Fibroblast of lung (primary cell): Measurements from ENCODE around the gene RAB20. TPM values are rescaled to one million over a fixed set of nuclear protein-coding genes. Genes with fewer than 3 reads are reported as not detected.

Experiments
- DNase-seq, 2 donors: peaks; one replicate each; pipeline versions ENCODE4 v3.0.0 to v3.0.0-alpha.2; 2010; ENCODE audit warnings: low read depth in 2 of 2
- H2AFZ ChIP-seq: 2 replicates; pipeline ENCODE4 v1.5.1; 2012; ENCODE audit warnings: low read length, control low read depth, inconsistent platforms
- H3K27ac ChIP-seq: 2 replicates; pipeline ENCODE4 v1.5.1; 2011; ENCODE audit warnings: low read length, control low read depth; ENCODE audit not compliant: insufficient read depth
- H3K27me3 ChIP-seq: 2 replicates; pipeline ENCODE4 v1.5.1; 2011; ENCODE audit warnings: mild to moderate bottlenecking, low read length; ENCODE audit not compliant: control insufficient read depth, insufficient read depth
- H3K36me3 ChIP-seq: 2 replicates; pipeline ENCODE4 v1.5.1; 2011; ENCODE audit warnings: low read length; ENCODE audit not compliant: control insufficient read depth, insufficient read depth
- H3K4me1 ChIP-seq: 2 replicates; pipeline ENCODE4 v1.5.1; 2011; ENCODE audit warnings: low read length; ENCODE audit not compliant: control insufficient read depth, insufficient read depth; ENCODE audit errors: extremely low read depth
- H3K4me2 ChIP-seq: 2 replicates; pipeline ENCODE4 v1.5.1; 2011; ENCODE audit warnings: low read length, control low read depth; ENCODE audit not compliant: insufficient read depth; ENCODE audit errors: extremely low read depth
- H3K4me3 ChIP-seq, 4 experiments: fragments of 200-600 bp in 1 of 4; sonication (generic) in 1 of 4; replicated peaks in 1 of 4; 2 replicates each; pipeline ENCODE4 v1.5.1; 2011 to 2016; ENCODE audit warnings: low read length in 4 of 4, low read depth in 3 of 4, mild to moderate bottlenecking in 3 of 4, control low read depth in 2 of 4, inconsistent platforms in 1 of 4, mixed read lengths in 1 of 4; ENCODE audit not compliant: insufficient read depth in 1 of 4; ENCODE audit errors: control extremely low read depth in 1 of 4
- H3K79me2 ChIP-seq: 2 replicates; pipeline ENCODE4 v1.5.1; 2012; ENCODE audit warnings: mild to moderate bottlenecking, low read length, inconsistent platforms; ENCODE audit not compliant: control insufficient read depth, insufficient read depth
- H3K9ac ChIP-seq: 2 replicates; pipeline ENCODE4 v1.5.1; 2011; ENCODE audit warnings: mild to moderate bottlenecking, low read length, control low read depth; ENCODE audit not compliant: insufficient read depth
- H3K9me3 ChIP-seq: 2 replicates; pipeline ENCODE4 v1.5.1; 2012; ENCODE audit warnings: low read depth, low read length; ENCODE audit not compliant: control insufficient read depth, insufficient read depth
- H4K20me1 ChIP-seq: 2 replicates; pipeline ENCODE4 v1.5.1; 2011; ENCODE audit warnings: low read length; ENCODE audit not compliant: control insufficient read depth, insufficient read depth; ENCODE audit errors: extremely low read depth
- CTCF ChIP-seq, 2 donors: IDR thresholded peaks in 1 of 2; conservative IDR thresholded peaks in 1 of 2; 1 replicate in 1 of 2; 2 replicates in 1 of 2; pipeline ENCODE4 v1.5.1; 2011 to 2012; ENCODE audit warnings: low read length in 2 of 2, control low read depth in 1 of 2, inconsistent platforms in 1 of 2, low read depth in 1 of 2, mild to moderate bottlenecking in 1 of 2
- EZH2 ChIP-seq: IDR thresholded peaks from 2 replicates; pipeline ENCODE4 v1.5.1; 2012; ENCODE audit warnings: low read length, control low read depth, mild to moderate bottlenecking; ENCODE audit errors: missing control alignments
- polyA plus RNA-seq, 2 donors: library from polyadenylated mRNA; depleted of rRNA in 1 of 2; stranded (reverse) in 1 of 2; unstranded in 1 of 2; fragments of >200 nt; gene quantifications; 2 replicates each; pipeline ENCODE4 v1.2.1, GENCODE V29; 2011 to 2012; ENCODE audit warnings: missing spikeins in 1 of 2
- total RNA-seq: library from RNA; depleted of rRNA; stranded (reverse); fragments of >200 nt; gene quantifications from 2 replicates; pipeline ENCODE4 v1.2.1, GENCODE V29; 2014

RAB20 gene
- total and polyA plus RNA-seq, 2 donors (not counting 1 experiment from before 2014, with no cell fraction given), result 3.5 to 4.3 TPM

GRCh38 chr13:110503037-110503901 is 58.3 kb downstream of the RAB20 start:
- no peak for DNase-seq
- H2AFZ ChIP-seq, result no peak overlapping the region
- H3K4me3 ChIP-seq, result no peak overlapping the region
- H3K36me3 ChIP-seq, result peaks cover 22% of the 10 kb centered on the region
- H4K20me1 ChIP-seq, result no peaks in the 10 kb centered on the region
- H3K4me1 ChIP-seq, result no peaks in the 10 kb centered on the region
- no peaks in the 10 kb centered on the region for H3K79me2 ChIP-seq
- H3K9me3 ChIP-seq, result no peaks in the 10 kb centered on the region
- H3K4me2 ChIP-seq, result no peak overlapping the region
- TF ChIP-seq CTCF (conservative IDR thresholded peaks at IDR 0.05 in 1 of 2, IDR thresholded peaks at IDR 0.05 in 1 of 2; ENCODE audit: low read depth in 1 of 2, low read length in 2 of 2), result no peak
- TF ChIP-seq EZH2, result no peak
- no peaks in the 10 kb centered on the region for H3K27me3 ChIP-seq
- no peak overlapping the region for H3K27ac ChIP-seq
- H3K9ac ChIP-seq, result no peak overlapping the region

- H3K4me3 ChIP-seq, result no peak overlapping the region
- no peaks in the 10 kb centered on the region for H4K20me1 ChIP-seq
- TF ChIP-seq EZH2 (no peak), CTCF (conservative IDR thresholded peaks at IDR 0.05 in 1 of 2, IDR thresholded peaks at IDR 0.05 in 1 of 2; ENCODE audit: low read depth in 1 of 2, low read length in 2 of 2) (no peak)
- H3K79me2 ChIP-seq, result no peaks in the 10 kb centered on the region
- no peaks in the 10 kb centered on the region for H3K4me1 ChIP-seq
- H2AFZ ChIP-seq, result no peak overlapping the region
- no peaks in the 10 kb centered on the region for H3K9me3 ChIP-seq
- no peak for DNase-seq
- no peak overlapping the region for H3K9ac ChIP-seq
- peaks cover 20% of the 10 kb centered on the region for H3K36me3 ChIP-seq
- no peak overlapping the region for H3K27ac ChIP-seq
- H3K4me2 ChIP-seq, result no peak overlapping the region
- H3K27me3 ChIP-seq, result no peaks in the 10 kb centered on the region
Measured at GRCh38 chr13:110501188-110501587, 60.3 kb downstream of the RAB20 start.

GRCh38 chr13:110500341-110500740 is 61.2 kb downstream of the RAB20 start:
- H3K27me3 ChIP-seq, result no peaks in the 10 kb centered on the region
- DNase-seq, result peak in 1 of 2 donors; percentile 13
- H3K79me2 ChIP-seq, result no peaks in the 10 kb centered on the region
- TF ChIP-seq EZH2 (no peak), CTCF (conservative IDR thresholded peaks at IDR 0.05 in 1 of 2, IDR thresholded peaks at IDR 0.05 in 1 of 2; ENCODE audit: low read depth in 1 of 2, low read length in 2 of 2) (no peak)
- H3K4me2 ChIP-seq, result no peak overlapping the region
- H4K20me1 ChIP-seq, result no peaks in the 10 kb centered on the region
- H3K27ac ChIP-seq, result no peak overlapping the region
- H3K36me3 ChIP-seq, result peaks cover 21% of the 10 kb centered on the region
- no peak overlapping the region for H3K9ac ChIP-seq
- no peaks in the 10 kb centered on the region for H3K4me1 ChIP-seq
- no peak overlapping the region for H2AFZ ChIP-seq
- H3K9me3 ChIP-seq, result no peaks in the 10 kb centered on the region
- H3K4me3 ChIP-seq, result no peak overlapping the region
